ENCODE results near the gene SDK1.

The SDK1 gene

GRCh38 chr7:3300651-3301448, at the start of gene SDK1:
Gene SDK1, plus strand, starts transcription at chr7:3301252. Its CDS starts 335 bp downstream, at chr7:3301587.
- TF ChIP-seq HDGF (IDR thresholded peaks at IDR 0.05; ENCODE audit: borderline replicate concordance) (no peak), LEF1 (IDR thresholded peaks at IDR 0.05; ENCODE audit: borderline replicate concordance) (peak; percentile 64; the same call in 1 of the 2 replicates), ELF4 (IDR thresholded peaks at IDR 0.05) (no peak), ARNT (IDR thresholded peaks at IDR 0.05) (peak; percentile 45; the same call in 1 of the 2 replicates), FOXM1 (IDR thresholded peaks at IDR 0.05; ENCODE audit: borderline replicate concordance) (0 out of 2 replicates have a peak, but pooled peaks have one; percentile 28)
- CTCF ChIA-PET: interaction anchor here (1.2 to 2.0 kb wide), 2 partner anchors 35 to 372 kb away, joined by 3 to 5 read pairs; no protein-coding TSS in a partner anchor
- POLR2A ChIA-PET: interaction anchor here (1.4 kb wide), 1 partner anchor 82 kb away, joined by 6 read pairs; no protein-coding TSS in a partner anchor
- peak; percentile 87 for DNase-seq (ENCODE audit: extremely low spot score)

GRCh38 chr7:3254718-3255117, 46.3 kb upstream of the SDK1 start:
- POLR2A ChIA-PET: no interaction called here
- no peak for TF ChIP-seq LEF1 (IDR thresholded peaks at IDR 0.05; ENCODE audit: borderline replicate concordance)
- no peak for TF ChIP-seq TARDBP (IDR thresholded peaks at IDR 0.05)
- TF ChIP-seq SUZ12 (IDR thresholded peaks at IDR 0.05): no peak
- TF ChIP-seq HDGF (IDR thresholded peaks at IDR 0.05; ENCODE audit: borderline replicate concordance): no peak
- no peak for TF ChIP-seq BHLHE40 (IDR thresholded peaks at IDR 0.05; ENCODE audit: borderline replicate concordance)
- no peak for TF ChIP-seq FOXA1 (IDR thresholded peaks at IDR 0.05)
- no peak for TF ChIP-seq FOXK2 (IDR thresholded peaks at IDR 0.05)
- no peak for TF ChIP-seq PKNOX1 (IDR thresholded peaks at IDR 0.05)
- TF ChIP-seq ARNT (IDR thresholded peaks at IDR 0.05): no peak
- DNase-seq (ENCODE audit: extremely low spot score): no peak

GRCh38 chr7:3259711-3260400, 41.2 kb upstream of the SDK1 start:
- DNase-seq (ENCODE audit: extremely low spot score): no peak
- ChIA-PET POLR2A (no interaction called here), CTCF (no interaction called here)
- no peak for TF ChIP-seq CTBP1 (IDR thresholded peaks at IDR 0.05; ENCODE audit: borderline replicate concordance)
- no peak for TF ChIP-seq FOXM1 (IDR thresholded peaks at IDR 0.05; ENCODE audit: borderline replicate concordance)
- TF ChIP-seq TARDBP (IDR thresholded peaks at IDR 0.05): no peak
- TF ChIP-seq ARNT (IDR thresholded peaks at IDR 0.05): no peak
- TF ChIP-seq NFRKB (IDR thresholded peaks at IDR 0.05): no peak

More at GRCh38 chr7:3254718-3255117, 46.3 kb upstream of the SDK1 start:
- CTCF ChIA-PET: no interaction called here

- ChIA-PET CTCF (no interaction called here), POLR2A (no interaction called here)
- no peak for DNase-seq (ENCODE audit: extremely low spot score)
- no peak for TF ChIP-seq NFRKB (IDR thresholded peaks at IDR 0.05)
- no peak for TF ChIP-seq FOXK2 (IDR thresholded peaks at IDR 0.05)
- no peak for TF ChIP-seq ARNT (IDR thresholded peaks at IDR 0.05)
- TF ChIP-seq FOXM1 (IDR thresholded peaks at IDR 0.05; ENCODE audit: borderline replicate concordance): no peak
- no peak for TF ChIP-seq CTBP1 (IDR thresholded peaks at IDR 0.05; ENCODE audit: borderline replicate concordance)
- no peak for TF ChIP-seq PKNOX1 (IDR thresholded peaks at IDR 0.05)
- TF ChIP-seq FOXA1 (IDR thresholded peaks at IDR 0.05): no peak
- TF ChIP-seq L3MBTL2 (conservative IDR thresholded peaks at IDR 0.05): no peak
- no peak for TF ChIP-seq SUZ12 (IDR thresholded peaks at IDR 0.05)
- no peak for TF ChIP-seq HDGF (IDR thresholded peaks at IDR 0.05; ENCODE audit: borderline replicate concordance)
- no peak for TF ChIP-seq BHLHE40 (IDR thresholded peaks at IDR 0.05; ENCODE audit: borderline replicate concordance)
- no peak for TF ChIP-seq ELF4 (IDR thresholded peaks at IDR 0.05)
- no peak for TF ChIP-seq LEF1 (IDR thresholded peaks at IDR 0.05; ENCODE audit: borderline replicate concordance)
- TF ChIP-seq TARDBP (IDR thresholded peaks at IDR 0.05): no peak
- TF ChIP-seq ZNF384 (IDR thresholded peaks at IDR 0.05): no peak
- TF ChIP-seq SP1 (IDR thresholded peaks at IDR 0.05): no peak
Observed at GRCh38 chr7:3260401-3260715, 40.7 kb upstream of the SDK1 start.

- TF ChIP-seq ZNF384 (IDR thresholded peaks at IDR 0.05): no peak
- no peak for TF ChIP-seq ARNT (IDR thresholded peaks at IDR 0.05)
- TF ChIP-seq SUZ12 (IDR thresholded peaks at IDR 0.05): no peak
- TF ChIP-seq NFRKB (IDR thresholded peaks at IDR 0.05): no peak
- TF ChIP-seq SP1 (IDR thresholded peaks at IDR 0.05): no peak
- no peak for TF ChIP-seq FOXA1 (IDR thresholded peaks at IDR 0.05)
- no peak for TF ChIP-seq L3MBTL2 (conservative IDR thresholded peaks at IDR 0.05)
- no peak for TF ChIP-seq TARDBP (IDR thresholded peaks at IDR 0.05)
- no peak for TF ChIP-seq FOXM1 (IDR thresholded peaks at IDR 0.05; ENCODE audit: borderline replicate concordance)
- TF ChIP-seq LEF1 (IDR thresholded peaks at IDR 0.05; ENCODE audit: borderline replicate concordance): no peak
- CTCF ChIA-PET: no interaction called here
- POLR2A ChIA-PET: no interaction called here
- DNase-seq (ENCODE audit: extremely low spot score): no peak
Observed at GRCh38 chr7:3264693-3265339, 36.2 kb upstream of the SDK1 start.

- ChIA-PET CTCF (no interaction called here), POLR2A (no interaction called here)
- no peak for DNase-seq (ENCODE audit: extremely low spot score)
- TF ChIP-seq TARDBP (IDR thresholded peaks at IDR 0.05) (no peak), FOXA1 (IDR thresholded peaks at IDR 0.05) (no peak), BHLHE40 (IDR thresholded peaks at IDR 0.05; ENCODE audit: borderline replicate concordance) (no peak), SP1 (IDR thresholded peaks at IDR 0.05) (no peak), CTBP1 (IDR thresholded peaks at IDR 0.05; ENCODE audit: borderline replicate concordance) (no peak), L3MBTL2 (conservative IDR thresholded peaks at IDR 0.05) (no peak), LEF1 (IDR thresholded peaks at IDR 0.05; ENCODE audit: borderline replicate concordance) (no peak), ARNT (IDR thresholded peaks at IDR 0.05) (no peak)
Observed at GRCh38 chr7:3265388-3265787, 35.7 kb upstream of the SDK1 start.
